Sigmoid colon (tissue), 7 donors: ENCODE data around the gene HELZ2. TPM values are rescaled to one million over a fixed set of nuclear protein-coding genes. Genes with fewer than 3 reads are reported as not detected.

Experiments
- polyA plus RNA-seq, 3 donors: library from polyadenylated mRNA; stranded (reverse); fragments of 200-250 nt; gene quantifications; one replicate each; pipeline ENCODE4 v1.2.3, GENCODE V29; 2013
- total RNA-seq, 4 donors: library from RNA; depleted of rRNA; stranded (reverse); fragments of >200 nt; gene quantifications; one replicate each; pipeline ENCODE4 v1.1.0, GENCODE V29; 2016
- donor health status: healthy with polysubstance abuse.
- donor health status: Bipolar disorder and iron deficiency.
- donor health status: healthy.

HELZ2 gene
- total and polyA plus RNA-seq, 7 donors: 1.2 to 48.1 (median 13.6) TPM

Other genes with a start within 250 kb of the HELZ2 start
- 1 to 10 TPM in 1 of 4 donors, not detected in 3; 1.1 TPM for gene CHRNA4, start 212.9 kb downstream of the HELZ2 start, total RNA-seq
- gene CHRNA4, start 212.9 kb downstream of the HELZ2 start, polyA plus RNA-seq: under 1 TPM in 1 of 3 donors, not detected in 2; 0.07 TPM
- gene KCNQ2, start 101.6 kb downstream of the HELZ2 start, total RNA-seq: 1 to 10 TPM in 2 of 4 donors, under 1 TPM in 1, not detected in 1; 0.95 to 4.2 (median 1.4) TPM
- gene KCNQ2, start 101.6 kb downstream of the HELZ2 start, polyA plus RNA-seq: under 1 TPM in 1 of 3 donors, not detected in 2; 0.83 TPM
- gene EEF1A2, start 75.2 kb downstream of the HELZ2 start, total RNA-seq: 10 to 100 TPM in 2 of 4 donors, 1 to 10 TPM in 2; 4.6 to 14.3 (median 11.0) TPM
- gene EEF1A2, start 75.2 kb downstream of the HELZ2 start, polyA plus RNA-seq: 1 to 10 TPM; 2.8 to 7.8 (median 4.2) TPM
- 100 to 1,000 TPM in 3 of 4 donors, 10 to 100 TPM in 1; 82.8 to 244 (median 146) TPM for gene PPDPF, start 53.5 kb downstream of the HELZ2 start, total RNA-seq
- gene PPDPF, start 53.5 kb downstream of the HELZ2 start, polyA plus RNA-seq: 1,000 to 10,000 TPM in 2 of 3 donors, 100 to 1,000 TPM in 1; 658 to 1,688 (median 1,153) TPM
- gene PTK6, start 36.9 kb downstream of the HELZ2 start, total RNA-seq: under 1 TPM in 2 of 4 donors, not detected in 2; 0.28 to 0.36 TPM
- gene PTK6, start 36.9 kb downstream of the HELZ2 start, polyA plus RNA-seq: 10 to 100 TPM; 59.5 to 80.7 (median 73.3) TPM
- not detected for gene SRMS, start 26.5 kb downstream of the HELZ2 start, total RNA-seq
- 1 to 10 TPM in 1 of 3 donors, under 1 TPM in 1, not detected in 1; 0.19 to 2.4 TPM for gene SRMS, start 26.5 kb downstream of the HELZ2 start, polyA plus RNA-seq
- under 1 TPM; 0.16 to 0.55 (median 0.45) TPM for gene FNDC11, start 20.1 kb downstream of the HELZ2 start, total RNA-seq
- under 1 TPM in 2 of 3 donors, not detected in 1; under 0.01 to 0.47 TPM for gene FNDC11, start 20.1 kb downstream of the HELZ2 start, polyA plus RNA-seq
- 1 to 10 TPM; 6.2 to 8.2 (median 8.0) TPM for gene GMEB2, start 52.9 kb upstream of the HELZ2 start, total RNA-seq
- 10 to 100 TPM in 1 of 3 donors, 1 to 10 TPM in 2; 6.0 to 15.1 (median 7.4) TPM for gene GMEB2, start 52.9 kb upstream of the HELZ2 start, polyA plus RNA-seq
- 10 to 100 TPM; 14.6 to 22.1 (median 20.1) TPM for gene STMN3, start 79.2 kb upstream of the HELZ2 start, total RNA-seq
- 10 to 100 TPM in 1 of 3 donors, 1 to 10 TPM in 2; 1.8 to 25.2 (median 6.6) TPM for gene STMN3, start 79.2 kb upstream of the HELZ2 start, polyA plus RNA-seq
- gene RTEL1, start 84.1 kb upstream of the HELZ2 start, total RNA-seq: 10 to 100 TPM; 19.6 to 44.3 (median 31.4) TPM
- gene RTEL1, start 84.1 kb upstream of the HELZ2 start, polyA plus RNA-seq: 10 to 100 TPM in 1 of 3 donors, 1 to 10 TPM in 2; 3.6 to 22.4 (median 9.0) TPM
- 10 to 100 TPM in 1 of 4 donors, 1 to 10 TPM in 3; 1.8 to 45.5 (median 4.2) TPM for gene TNFRSF6B, start 122.4 kb upstream of the HELZ2 start, total RNA-seq
- gene TNFRSF6B, start 122.4 kb upstream of the HELZ2 start, polyA plus RNA-seq: 100 to 1,000 TPM in 1 of 3 donors, 1 to 10 TPM in 2; 1.2 to 186 (median 4.8) TPM
- gene ARFRP1, start 133.7 kb upstream of the HELZ2 start, total RNA-seq: 10 to 100 TPM; 26.8 to 38.7 (median 28.8) TPM
- gene ARFRP1, start 133.7 kb upstream of the HELZ2 start, polyA plus RNA-seq: 10 to 100 TPM; 39.1 to 70.2 (median 45.6) TPM
- 10 to 100 TPM; 18.5 to 22.5 (median 19.6) TPM for gene ZGPAT, start 133.8 kb upstream of the HELZ2 start, total RNA-seq
- 10 to 100 TPM; 24.0 to 44.9 (median 30.5) TPM for gene ZGPAT, start 133.8 kb upstream of the HELZ2 start, polyA plus RNA-seq
- gene LIME1, start 162.4 kb upstream of the HELZ2 start, total RNA-seq: 1 to 10 TPM; 4.6 to 7.8 (median 6.4) TPM
- 10 to 100 TPM in 1 of 3 donors, 1 to 10 TPM in 1, not detected in 1; 4.8 to 35.3 TPM for gene LIME1, start 162.4 kb upstream of the HELZ2 start, polyA plus RNA-seq
- 10 to 100 TPM; 25.2 to 78.2 (median 54.5) TPM for gene SLC2A4RG, start 165.5 kb upstream of the HELZ2 start, total RNA-seq
- 10 to 100 TPM; 19.7 to 33.0 (median 33.0) TPM for gene SLC2A4RG, start 165.5 kb upstream of the HELZ2 start, polyA plus RNA-seq